HG02938 (cell line): ENCODE results near the gene BICDL1.

Experiments
- ATAC-seq: cut with Tn5 transposase; IDR thresholded peaks from one replicate; pipeline ENCODE4 v1.9.1; 2021; ENCODE audit warnings: mild to moderate bottlenecking, moderate library complexity; ENCODE audit not compliant: unreplicated experiment

Gene BICDL1

GRCh38 chr12:120078868-120079267, 89.8 kb downstream of the BICDL1 start:
- no peak for ATAC-seq

GRCh38 chr12:120079411-120080400, 90.7 kb downstream of the BICDL1 start:
- ATAC-seq = no peak

GRCh38 chr12:120081641-120082040, 92.6 kb downstream of the BICDL1 start:
- ATAC-seq = no peak

GRCh38 chr12:120085920-120086645, 97.0 kb downstream of the BICDL1 start:
- no peak for ATAC-seq

GRCh38 chr12:120086801-120087621, 98.0 kb downstream of the BICDL1 start:
- ATAC-seq = peak; percentile 98

GRCh38 chr12:120089105-120089504, 100.1 kb downstream of the BICDL1 start:
- no peak for ATAC-seq

- ATAC-seq = no peak
Measured at GRCh38 chr12:120089796-120090195, 100.8 kb downstream of the BICDL1 start.

GRCh38 chr12:120090206-120090605, 101.2 kb downstream of the BICDL1 start:
- ATAC-seq = no peak

- no peak for ATAC-seq
Measured at GRCh38 chr12:120090626-120091295, 101.7 kb downstream of the BICDL1 start.

- no peak for ATAC-seq
Measured at GRCh38 chr12:120091371-120092090, 102.5 kb downstream of the BICDL1 start.

- ATAC-seq = no peak
Measured at GRCh38 chr12:120092551-120093335, 103.7 kb downstream of the BICDL1 start.

- no peak for ATAC-seq
Measured at GRCh38 chr12:120093336-120093591, 104.2 kb downstream of the BICDL1 start.

- ATAC-seq = no peak
Measured at GRCh38 chr12:120093592-120094355, 104.7 kb downstream of the BICDL1 start.

- ATAC-seq = no peak
Measured at GRCh38 chr12:120094485-120094884, 105.4 kb downstream of the BICDL1 start.

GRCh38 chr12:120095331-120095730, 106.3 kb downstream of the BICDL1 start:
- no peak for ATAC-seq

GRCh38 chr12:120095736-120096135, 106.7 kb downstream of the BICDL1 start:
- no peak for ATAC-seq

GRCh38 chr12:120096671-120097202, 107.7 kb downstream of the BICDL1 start:
- no peak for ATAC-seq

GRCh38 chr12:120098756-120099470, 109.9 kb downstream of the BICDL1 start:
- no peak for ATAC-seq
